ENCODE results near the gene TNRC6C.
"Not testable (repeated sequence)": the region's sequence is repeated elsewhere in the genome, so short reads cannot be mapped to it uniquely, and the experiment has no call there.

TNRC6C gene

GRCh38 chr17:78114831-78115723 lies 156.6 kb downstream of the TNRC6C start:
- peak; percentile 9 for DNase-seq

GRCh38 chr17:78115803-78116202 lies 157.3 kb downstream of the TNRC6C start:
- not testable (repeated sequence) for DNase-seq

GRCh38 chr17:78116411-78116810 lies 157.9 kb downstream of the TNRC6C start:
- no peak for DNase-seq

- no peak for DNase-seq
Observed at GRCh38 chr17:78117027-78117981, 158.8 kb downstream of the TNRC6C start.

GRCh38 chr17:78118801-78119241 lies 160.3 kb downstream of the TNRC6C start:
- DNase-seq = no peak

- DNase-seq = no peak
Observed at GRCh38 chr17:78120537-78120936, 162.0 kb downstream of the TNRC6C start.

GRCh38 chr17:78120971-78121800 lies 162.7 kb downstream of the TNRC6C start:
- DNase-seq = no peak

GRCh38 chr17:78121801-78122215 lies 163.3 kb downstream of the TNRC6C start:
- DNase-seq = no peak

- DNase-seq = no peak
Observed at GRCh38 chr17:78122216-78122930, 163.9 kb downstream of the TNRC6C start.

GRCh38 chr17:78122931-78123249 lies 164.4 kb downstream of the TNRC6C start:
- DNase-seq = no peak

- DNase-seq = no peak
Observed at GRCh38 chr17:78123258-78123929, 164.9 kb downstream of the TNRC6C start.

GRCh38 chr17:78124081-78124835 lies 165.8 kb downstream of the TNRC6C start:
- no peak for DNase-seq

- no peak for DNase-seq
Observed at GRCh38 chr17:78124836-78125137, 166.3 kb downstream of the TNRC6C start.

GRCh38 chr17:78125138-78125913 lies 166.8 kb downstream of the TNRC6C start:
- no peak for DNase-seq

- no peak for DNase-seq
Observed at GRCh38 chr17:78125976-78126894, 167.7 kb downstream of the TNRC6C start.

- no peak for DNase-seq
Observed at GRCh38 chr17:78126895-78127238, 168.4 kb downstream of the TNRC6C start.

GRCh38 chr17:78127239-78127887 lies 168.9 kb downstream of the TNRC6C start:
- no peak for DNase-seq

GRCh38 chr17:78127888-78128550 lies 169.5 kb downstream of the TNRC6C start:
- DNase-seq = no peak
